Measurements from ENCODE around the gene AMACR.

AMACR gene

GRCh38 chr5:34053133-34053532, 45.3 kb upstream of the AMACR start:
- no peak for TF ChIP-seq CTCF (IDR thresholded peaks at IDR 0.05; ENCODE audit: low read depth, low read length)
- DNase-seq (ENCODE audit: low read depth in 2 of 2), result peak; percentile 59 to 85

DNA sequence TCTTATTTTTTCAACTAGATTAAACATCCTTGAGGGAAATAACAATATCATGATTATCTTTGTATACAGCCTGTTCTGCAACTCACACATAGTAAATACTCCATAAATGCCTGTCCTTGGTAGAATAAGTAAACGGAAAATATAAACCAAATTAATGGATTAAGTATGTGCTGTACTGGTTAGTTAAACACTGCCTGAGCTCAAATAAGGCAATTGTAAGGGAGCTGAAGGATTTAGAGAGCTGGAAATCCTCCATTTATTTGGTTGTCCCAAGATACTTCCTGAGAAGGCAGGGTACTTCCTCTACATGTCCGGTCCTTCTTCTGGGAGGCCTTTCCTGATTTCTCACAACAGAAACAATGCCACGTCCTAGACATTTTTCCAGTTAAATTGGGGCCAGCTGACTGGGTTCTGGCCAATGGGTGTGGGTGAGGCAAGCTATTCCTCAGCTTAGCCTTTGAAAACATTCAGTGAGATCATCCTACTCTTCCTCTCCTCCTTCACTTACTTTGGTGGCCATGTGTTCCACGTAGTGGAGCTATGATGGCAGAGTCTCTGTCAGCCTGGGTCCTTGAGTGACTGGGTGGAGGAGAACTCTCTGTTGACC, 43.6 kb upstream of the AMACR start:
- no peak for DNase-seq (ENCODE audit: low read depth in 2 of 2)
- TF ChIP-seq CTCF (IDR thresholded peaks at IDR 0.05; ENCODE audit: low read depth, low read length), result no peak
- H3K4me3 ChIP-seq (replicated peaks in 1 of 2; ENCODE audit: low read depth in 2 of 2, low read length in 2 of 2), result no peak overlapping the region

More at GRCh38 chr5:34053133-34053532, 45.3 kb upstream of the AMACR start:
- H3K4me3 ChIP-seq (replicated peaks in 1 of 2; ENCODE audit: low read depth in 2 of 2, low read length in 2 of 2), result no peak overlapping the region

DNA sequence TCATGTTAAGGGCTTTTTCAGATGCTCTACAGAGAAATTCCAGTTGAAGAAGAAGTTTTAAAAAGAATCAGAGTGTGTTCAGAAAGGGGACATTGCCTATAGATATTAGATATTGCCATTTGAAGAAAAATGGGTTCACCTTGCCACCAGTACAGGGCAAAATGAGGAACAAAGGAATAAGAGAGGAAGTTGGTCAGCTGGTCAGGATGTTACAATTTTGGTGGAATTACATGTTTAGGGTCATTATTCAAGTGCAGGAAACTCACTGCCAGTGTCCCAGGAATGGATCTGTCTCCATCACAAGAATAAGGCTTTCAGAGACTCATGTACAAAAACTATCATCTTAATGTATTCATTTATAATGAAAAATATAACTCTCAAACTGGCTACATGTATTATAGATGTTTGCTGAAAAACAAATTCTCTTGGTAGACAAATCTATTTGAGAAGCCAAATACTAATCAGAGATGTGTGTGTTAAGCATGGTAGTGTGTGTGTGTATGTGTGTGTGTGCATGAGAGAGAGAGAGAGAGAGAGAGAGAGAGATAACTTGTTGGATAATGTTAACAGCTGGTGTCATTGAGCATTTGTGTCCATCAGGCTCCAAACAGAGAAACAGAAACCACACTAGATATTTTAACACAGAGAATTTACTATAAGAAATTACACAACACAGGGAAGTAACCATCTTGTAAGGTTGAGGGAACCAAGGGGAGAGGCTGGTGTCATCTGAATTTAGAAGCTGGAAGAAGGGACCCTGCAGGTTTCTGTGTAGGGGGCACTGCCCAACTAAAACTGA, 40.1 kb upstream of the AMACR start:
- no peak for DNase-seq (ENCODE audit: low read depth in 2 of 2)
- no peak overlapping the region for H3K4me3 ChIP-seq (replicated peaks in 1 of 2; ENCODE audit: low read depth in 2 of 2, low read length in 2 of 2)
- TF ChIP-seq CTCF (IDR thresholded peaks at IDR 0.05; ENCODE audit: low read depth, low read length), result no peak

GRCh38 chr5:34047143-34047542, 39.3 kb upstream of the AMACR start:
- no peak overlapping the region for H3K4me3 ChIP-seq (replicated peaks in 1 of 2; ENCODE audit: low read depth in 2 of 2, low read length in 2 of 2)
- TF ChIP-seq CTCF (IDR thresholded peaks at IDR 0.05; ENCODE audit: low read depth, low read length), result no peak
- DNase-seq (ENCODE audit: low read depth in 2 of 2), result peak in 1 of 2 donors; percentile 15

- TF ChIP-seq CTCF (IDR thresholded peaks at IDR 0.05; ENCODE audit: low read depth, low read length), result no peak
- peak in 1 of 2 donors; percentile 89 for DNase-seq (ENCODE audit: low read depth in 2 of 2)
- no peak overlapping the region for H3K4me3 ChIP-seq (replicated peaks in 1 of 2; ENCODE audit: low read depth in 2 of 2, low read length in 2 of 2)
Measured at GRCh38 chr5:34045996-34046395, 38.1 kb upstream of the AMACR start.

- no peak overlapping the region for H3K4me3 ChIP-seq (replicated peaks in 1 of 2; ENCODE audit: low read depth in 2 of 2, low read length in 2 of 2)
- no peak for TF ChIP-seq CTCF (IDR thresholded peaks at IDR 0.05; ENCODE audit: low read depth, low read length)
- DNase-seq (ENCODE audit: low read depth in 2 of 2), result peak in 1 of 2 donors; percentile 17
Measured at GRCh38 chr5:34045023-34045422, 37.2 kb upstream of the AMACR start.
